ENCODE data around the gene NUDT5. TPM values are rescaled to one million over a fixed set of nuclear protein-coding genes. Genes with fewer than 3 reads are reported as not detected.

Gene NUDT5
- total RNA-seq, 1 experiment from 2014 or later, result 160 TPM

GRCh38 chr10:12225444-12225843 lies 29.8 kb upstream of the NUDT5 start:
- ChIA-PET POLR2A (no interaction called here), CTCF (no interaction called here)
- H3K27ac Mint-ChIP-seq (ENCODE audit: unreplicated experiment), result no peak overlapping the region
- H3K4me3 ChIP-seq (ENCODE audit: low read depth, low read length), result no peak overlapping the region
- DNase-seq, result no peak
- no peaks in the 10 kb centered on the region for H3K9me3 ChIP-seq
- peaks cover 93% of the 10 kb centered on the region for H3K36me3 Mint-ChIP-seq (ENCODE audit: insufficient read depth, unreplicated experiment)
- no peaks in the 10 kb centered on the region for H3K27me3 Mint-ChIP-seq (ENCODE audit: insufficient read depth, unreplicated experiment)
- intact Hi-C loops (cut with micrococcal nuclease; ENCODE audit: unreplicated experiment), result no loop called here
- peaks cover 5% of the 10 kb centered on the region for H3K36me3 ChIP-seq (ENCODE audit: control insufficient read depth, insufficient read depth, low read length)
- no TSS peak for BruUV-seq (replicated peaks)
- H3K4me3 Mint-ChIP-seq (ENCODE audit: unreplicated experiment), result no peak overlapping the region
- TF ChIP-seq CTCF (IDR thresholded peaks at IDR 0.05; ENCODE audit: insufficient read depth in 1 of 2, low read depth in 1 of 2, low read length in 1 of 2, severe bottlenecking in 1 of 2, unreplicated experiment in 1 of 2), result no peak
- H3K9me3 Mint-ChIP-seq (ENCODE audit: unreplicated experiment), result no peaks in the 10 kb centered on the region
- H3K4me1 ChIP-seq, result no peaks in the 10 kb centered on the region
- no peaks in the 10 kb centered on the region for H3K4me1 Mint-ChIP-seq (ENCODE audit: low read depth, unreplicated experiment)
- H3K27me3 ChIP-seq (replicated peaks; ENCODE audit: control insufficient read depth, insufficient read depth, low read length), result no peaks in the 10 kb centered on the region

GRCh38 chr10:12221323-12222298 lies 25.9 kb upstream of the NUDT5 start:
- CTCF ChIA-PET, result no interaction called here
- H3K36me3 ChIP-seq (ENCODE audit: control insufficient read depth, insufficient read depth, low read length), result peaks cover 6% of the 10 kb centered on the region
- no peaks in the 10 kb centered on the region for H3K4me1 Mint-ChIP-seq (ENCODE audit: low read depth, unreplicated experiment)

DNA sequence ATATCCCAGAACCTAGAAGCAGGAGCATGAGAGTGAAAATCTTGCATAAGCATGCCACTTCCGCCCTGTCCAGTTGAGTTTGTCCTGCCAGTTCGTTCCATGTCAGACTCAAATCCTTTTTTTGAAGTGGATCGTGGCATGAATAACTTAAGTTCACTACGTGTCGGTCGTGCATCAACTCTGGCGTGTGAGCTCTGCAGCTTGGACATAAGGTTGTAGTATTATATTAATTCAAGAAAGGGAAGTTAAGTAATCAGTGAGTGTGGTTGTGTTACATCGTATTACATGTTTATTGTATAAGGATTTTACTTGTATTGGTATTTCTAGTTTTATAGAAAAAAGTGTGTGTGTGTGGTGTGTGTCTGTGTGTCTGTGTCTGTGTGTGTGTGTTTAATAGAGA lies 23.3 kb upstream of the NUDT5 start:
- Histone ChIP-seq H3K9me3 (no peaks in the 10 kb centered on the region), H3K27me3 (replicated peaks; ENCODE audit: control insufficient read depth, insufficient read depth, low read length) (no peaks in the 10 kb centered on the region), H3K4me1 (no peaks in the 10 kb centered on the region), H3K36me3 (ENCODE audit: control insufficient read depth, insufficient read depth, low read length) (peaks cover 6% of the 10 kb centered on the region), H3K4me3 (ENCODE audit: low read depth, low read length) (no peak overlapping the region)
- no peak for TF ChIP-seq CTCF (IDR thresholded peaks at IDR 0.05; ENCODE audit: insufficient read depth in 1 of 2, low read depth in 1 of 2, low read length in 1 of 2, severe bottlenecking in 1 of 2, unreplicated experiment in 1 of 2)
- CTCF ChIA-PET, result no interaction called here
- Mint-ChIP-seq H3K27ac (ENCODE audit: unreplicated experiment) (peak overlapping the region; percentile 26), H3K27me3 (ENCODE audit: insufficient read depth, unreplicated experiment) (no peaks in the 10 kb centered on the region), H3K9me3 (ENCODE audit: unreplicated experiment) (no peaks in the 10 kb centered on the region), H3K4me3 (ENCODE audit: unreplicated experiment) (no peak overlapping the region), H3K4me1 (ENCODE audit: low read depth, unreplicated experiment) (no peaks in the 10 kb centered on the region), H3K36me3 (ENCODE audit: insufficient read depth, unreplicated experiment) (peaks cover 96% of the 10 kb centered on the region)
- POLR2A ChIA-PET, result no interaction called here
- BruUV-seq (replicated peaks), result no TSS peak
- intact Hi-C loops (cut with micrococcal nuclease; ENCODE audit: unreplicated experiment), result no loop called here
- DNase-seq, result no peak

More at GRCh38 chr10:12221323-12222298, 25.9 kb upstream of the NUDT5 start:
- BruUV-seq (replicated peaks), result no TSS peak
- peak; percentile 45 to 66 for DNase-seq
- no peak overlapping the region for H3K27ac Mint-ChIP-seq (ENCODE audit: unreplicated experiment)
- Histone ChIP-seq H3K9me3 (no peaks in the 10 kb centered on the region), H3K4me3 (ENCODE audit: low read depth, low read length) (no peak overlapping the region), H3K27me3 (replicated peaks; ENCODE audit: control insufficient read depth, insufficient read depth, low read length) (no peaks in the 10 kb centered on the region), H3K4me1 (no peaks in the 10 kb centered on the region)
- no peaks in the 10 kb centered on the region for H3K27me3 Mint-ChIP-seq (ENCODE audit: insufficient read depth, unreplicated experiment)
- H3K9me3 Mint-ChIP-seq (ENCODE audit: unreplicated experiment), result no peaks in the 10 kb centered on the region
- POLR2A ChIA-PET, result no interaction called here
- H3K36me3 Mint-ChIP-seq (ENCODE audit: insufficient read depth, unreplicated experiment), result peaks cover 98% of the 10 kb centered on the region
- H3K4me3 Mint-ChIP-seq (ENCODE audit: unreplicated experiment), result no peak overlapping the region
- TF ChIP-seq CTCF (IDR thresholded peaks at IDR 0.05; ENCODE audit: insufficient read depth in 1 of 2, low read depth in 1 of 2, low read length in 1 of 2, severe bottlenecking in 1 of 2, unreplicated experiment in 1 of 2), result no peak
- intact Hi-C loops (cut with micrococcal nuclease; ENCODE audit: unreplicated experiment), result no loop called here

Data from Caco-2 (cell line).